ENCODE measurements around the gene FMNL2.

FMNL2 gene

DNA sequence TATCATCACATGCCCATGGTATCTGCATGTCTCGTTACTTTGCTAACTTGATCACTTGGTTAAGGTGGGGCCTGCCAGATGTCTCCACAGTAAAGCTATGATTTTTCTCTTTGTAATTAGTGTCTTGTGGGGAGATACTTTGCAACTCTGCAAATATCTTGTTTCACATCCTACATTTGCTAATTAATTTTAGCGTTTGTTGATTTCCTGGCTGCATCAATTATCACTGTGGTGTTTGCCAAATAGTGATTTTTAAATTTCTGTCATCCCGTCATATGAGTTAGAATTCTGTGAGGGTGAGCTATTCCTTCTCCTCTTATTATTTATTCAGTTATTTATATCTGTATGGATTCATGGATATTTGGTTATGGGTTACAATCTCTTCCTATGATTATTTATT, 161.4 kb downstream of the FMNL2 start:
- Histone ChIP-seq H3K9ac (ENCODE audit: low read depth, low read length) (no peak overlapping the region), H3K9me3 (ENCODE audit: insufficient read depth, low read length, severe bottlenecking) (no peaks in the 10 kb centered on the region), H3K79me2 (ENCODE audit: insufficient read depth, low read length) (no peaks in the 10 kb centered on the region), H3K27ac (ENCODE audit: low read length) (no peak overlapping the region), H4K20me1 (ENCODE audit: insufficient read depth, low read length) (no peaks in the 10 kb centered on the region), H3K4me3 (ENCODE audit: low read depth in 1 of 2, low read length in 2 of 2) (no peak overlapping the region), H2AFZ (ENCODE audit: low read depth, low read length) (no peak overlapping the region), H3K36me3 (ENCODE audit: insufficient read depth, low read length) (no peaks in the 10 kb centered on the region), H3K4me2 (ENCODE audit: insufficient read depth, low read length) (no peak overlapping the region), H3K27me3 (ENCODE audit: insufficient read depth, low read length, poor library complexity) (peaks cover 5% of the 10 kb centered on the region), H3K4me1 (ENCODE audit: insufficient read depth, low read length) (no peaks in the 10 kb centered on the region)
- ATAC-seq (ENCODE audit: insufficient read depth, low read depth) (no peak), DNase-seq (no peak)
- no peak for TF ChIP-seq EZH2 (IDR thresholded peaks at IDR 0.05; ENCODE audit: borderline replicate concordance, low read depth, low read length, severe bottlenecking)
- TF ChIP-seq, protein P1, sequence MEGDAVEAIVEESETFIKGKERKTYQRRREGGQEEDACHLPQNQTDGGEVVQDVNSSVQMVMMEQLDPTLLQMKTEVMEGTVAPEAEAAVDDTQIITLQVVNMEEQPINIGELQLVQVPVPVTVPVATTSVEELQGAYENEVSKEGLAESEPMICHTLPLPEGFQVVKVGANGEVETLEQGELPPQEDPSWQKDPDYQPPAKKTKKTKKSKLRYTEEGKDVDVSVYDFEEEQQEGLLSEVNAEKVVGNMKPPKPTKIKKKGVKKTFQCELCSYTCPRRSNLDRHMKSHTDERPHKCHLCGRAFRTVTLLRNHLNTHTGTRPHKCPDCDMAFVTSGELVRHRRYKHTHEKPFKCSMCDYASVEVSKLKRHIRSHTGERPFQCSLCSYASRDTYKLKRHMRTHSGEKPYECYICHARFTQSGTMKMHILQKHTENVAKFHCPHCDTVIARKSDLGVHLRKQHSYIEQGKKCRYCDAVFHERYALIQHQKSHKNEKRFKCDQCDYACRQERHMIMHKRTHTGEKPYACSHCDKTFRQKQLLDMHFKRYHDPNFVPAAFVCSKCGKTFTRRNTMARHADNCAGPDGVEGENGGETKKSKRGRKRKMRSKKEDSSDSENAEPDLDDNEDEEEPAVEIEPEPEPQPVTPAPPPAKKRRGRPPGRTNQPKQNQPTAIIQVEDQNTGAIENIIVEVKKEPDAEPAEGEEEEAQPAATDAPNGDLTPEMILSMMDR (IDR thresholded peaks at IDR 0.05; ENCODE audit: borderline replicate concordance, extremely low read depth, low read length, poor library complexity, severe bottlenecking) = no peak

DNA sequence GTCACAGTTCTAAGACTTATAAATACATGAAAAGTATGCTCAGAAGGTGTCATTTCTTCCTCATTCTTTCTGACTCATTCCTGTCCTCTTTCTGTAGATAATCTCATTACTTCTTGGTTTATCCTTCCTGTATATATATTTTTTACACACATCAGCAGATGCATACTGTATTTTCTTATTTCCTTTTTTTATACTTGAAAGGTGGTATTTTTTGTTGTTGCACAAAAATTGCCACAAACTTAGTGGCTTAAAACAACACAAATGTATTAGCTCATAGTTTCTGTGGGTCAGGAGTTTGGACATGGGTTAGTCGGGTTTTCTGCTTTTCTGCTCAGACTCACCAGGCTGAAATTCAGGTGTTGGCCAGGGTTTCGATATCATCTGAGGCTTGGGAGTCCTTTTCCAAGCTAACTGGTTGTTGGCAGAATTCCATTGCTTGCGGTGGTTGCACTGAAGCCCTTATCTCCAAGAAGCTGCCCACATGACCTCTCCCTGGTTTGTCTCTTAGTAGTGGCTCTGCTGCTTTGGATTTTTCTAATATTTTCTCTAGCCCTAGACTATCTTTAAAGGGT, 162.6 kb downstream of the FMNL2 start:
- H3K4me3 ChIP-seq (ENCODE audit: low read depth in 1 of 2, low read length in 2 of 2) = no peak overlapping the region
- DNase-seq = no peak
- H3K4me1 ChIP-seq (ENCODE audit: insufficient read depth, low read length) = no peaks in the 10 kb centered on the region
- TF ChIP-seq, protein P1 (IDR thresholded peaks at IDR 0.05; ENCODE audit: borderline replicate concordance, extremely low read depth, low read length, poor library complexity, severe bottlenecking) = no peak
- TF ChIP-seq EZH2 (IDR thresholded peaks at IDR 0.05; ENCODE audit: borderline replicate concordance, low read depth, low read length, severe bottlenecking) = no peak
- H3K27ac ChIP-seq (ENCODE audit: low read length) = no peak overlapping the region
- no peaks in the 10 kb centered on the region for H3K36me3 ChIP-seq (ENCODE audit: insufficient read depth, low read length)
- peaks cover 5% of the 10 kb centered on the region for H3K27me3 ChIP-seq (ENCODE audit: insufficient read depth, low read length, poor library complexity)
- H3K9ac ChIP-seq (ENCODE audit: low read depth, low read length) = no peak overlapping the region
- H3K9me3 ChIP-seq (ENCODE audit: insufficient read depth, low read length, severe bottlenecking) = no peaks in the 10 kb centered on the region
- no peaks in the 10 kb centered on the region for H4K20me1 ChIP-seq (ENCODE audit: insufficient read depth, low read length)
- no peak overlapping the region for H2AFZ ChIP-seq (ENCODE audit: low read depth, low read length)
- H3K4me2 ChIP-seq (ENCODE audit: insufficient read depth, low read length) = no peak overlapping the region
- ATAC-seq (ENCODE audit: insufficient read depth, low read depth) = no peak
- no peaks in the 10 kb centered on the region for H3K79me2 ChIP-seq (ENCODE audit: insufficient read depth, low read length)

DNA sequence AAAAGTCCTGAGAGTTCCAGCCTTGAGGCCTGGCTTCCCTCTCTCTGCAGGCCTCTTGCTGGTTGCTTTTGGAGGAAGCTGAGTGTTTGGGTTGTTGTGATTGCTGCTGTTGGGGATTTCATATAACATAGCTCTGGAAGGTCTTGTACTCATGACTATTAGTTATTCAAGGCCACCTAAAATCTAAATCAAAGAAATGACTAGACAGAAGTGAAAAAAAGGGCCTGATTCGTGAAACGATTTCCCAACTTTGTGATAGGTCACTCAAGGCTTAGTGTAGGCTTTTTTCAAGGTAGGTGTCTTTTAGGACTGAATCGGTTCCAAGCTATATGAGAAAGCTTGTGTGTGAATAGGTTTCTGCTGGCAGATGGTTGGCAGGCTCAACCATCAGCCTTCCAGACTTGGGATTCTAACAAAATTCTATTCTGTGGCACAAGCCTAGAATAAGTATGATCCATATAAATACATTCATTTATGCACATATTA, 164.4 kb downstream of the FMNL2 start:
- H3K4me2 ChIP-seq (ENCODE audit: insufficient read depth, low read length) = no peak overlapping the region
- no peak overlapping the region for H3K9ac ChIP-seq (ENCODE audit: low read depth, low read length)
- H4K20me1 ChIP-seq (ENCODE audit: insufficient read depth, low read length) = no peaks in the 10 kb centered on the region
- H2AFZ ChIP-seq (ENCODE audit: low read depth, low read length) = no peak overlapping the region
- H3K36me3 ChIP-seq (ENCODE audit: insufficient read depth, low read length) = no peaks in the 10 kb centered on the region
- H3K79me2 ChIP-seq (ENCODE audit: insufficient read depth, low read length) = no peaks in the 10 kb centered on the region
- H3K4me1 ChIP-seq (ENCODE audit: insufficient read depth, low read length) = no peaks in the 10 kb centered on the region
- no peaks in the 10 kb centered on the region for H3K9me3 ChIP-seq (ENCODE audit: insufficient read depth, low read length, severe bottlenecking)
- DNase-seq (no peak), ATAC-seq (ENCODE audit: insufficient read depth, low read depth) (no peak)
- no peak for TF ChIP-seq EZH2 (IDR thresholded peaks at IDR 0.05; ENCODE audit: borderline replicate concordance, low read depth, low read length, severe bottlenecking)
- TF ChIP-seq, protein P1 (IDR thresholded peaks at IDR 0.05; ENCODE audit: borderline replicate concordance, extremely low read depth, low read length, poor library complexity, severe bottlenecking) = no peak
- no peak overlapping the region for H3K27ac ChIP-seq (ENCODE audit: low read length)
- H3K27me3 ChIP-seq (ENCODE audit: insufficient read depth, low read length, poor library complexity) = peaks cover 5% of the 10 kb centered on the region
- H3K4me3 ChIP-seq (ENCODE audit: low read depth in 1 of 2, low read length in 2 of 2) = no peak overlapping the region
